Suprapubic skin (tissue), 4 donors: ENCODE data around the gene RNU11. TPM values are rescaled to one million over a fixed set of nuclear protein-coding genes. Genes with fewer than 3 reads are reported as not detected.

ENCODE experiments used
- DNase-seq, 2 donors: peaks; one replicate each; pipeline ENCODE4 v3.0.0-alpha.2; 2019; ENCODE audit warnings: low spot score in 2 of 2
- H3K27ac ChIP-seq: fragments of 200-600 bp; sonication (generic); one replicate; pipeline ENCODE4 v1.5.1; 2019
- H3K27me3 ChIP-seq: fragments of 200-600 bp; sonication (generic); one replicate; pipeline ENCODE4 v1.5.1; 2019
- H3K36me3 ChIP-seq: fragments of 200-600 bp; sonication (generic); one replicate; pipeline ENCODE4 v1.5.1; 2019
- H3K4me1 ChIP-seq: fragments of 200-600 bp; sonication (generic); one replicate; pipeline ENCODE4 v1.5.1; 2019
- H3K4me3 ChIP-seq: fragments of 200-600 bp; sonication (generic); one replicate; pipeline ENCODE4 v1.5.1; 2019; ENCODE audit warnings: mild to moderate bottlenecking
- H3K9me3 ChIP-seq: fragments of 200-600 bp; sonication (generic); one replicate; pipeline ENCODE4 v1.5.1; 2019
- EP300 ChIP-seq: sonication (generic); formaldehyde crosslinking; IDR thresholded peaks from one replicate; pipeline ENCODE4 v1.6.1; 2017; ENCODE audit warnings: antibody characterized with exemption
- POLR2A ChIP-seq, 2 donors: fragments of 450-650 bp; IDR thresholded peaks; one replicate each; pipeline ENCODE4 v1.6.1; 2017; ENCODE audit warnings: antibody characterized with exemption in 2 of 2, mild to moderate bottlenecking in 2 of 2, moderate library complexity in 2 of 2
- POLR2AphosphoS5 ChIP-seq, 3 donors: sonication (generic); formaldehyde crosslinking; IDR thresholded peaks; one replicate each; pipeline ENCODE4 v1.6.1; 2017; ENCODE audit warnings: antibody characterized with exemption in 3 of 3
- WGBS: methylation state at CpG from one replicate; pipeline ENCODE4 v1.1.5; 2018; 5-methylcytosine and 5-hydroxymethylcytosine counted together
- total RNA-seq, 4 donors: library from RNA; depleted of rRNA; stranded (reverse); fragments of >200 nt; gene quantifications; one replicate each; pipeline ENCODE4 v1.1.0, GENCODE V29; 2016
- TF ChIP-seq, protein P1 (sequence below), 2 donors: fragments of 200-600 bp in 1 of 2; fragments of 450-650 bp in 1 of 2; sonication (generic) in 1 of 2; IDR thresholded peaks; one replicate each; pipeline ENCODE4 v1.5.1; 2016 to 2019; ENCODE audit warnings: antibody characterized with exemption in 2 of 2, mild to moderate bottlenecking in 1 of 2, moderate library complexity in 1 of 2

The RNU11 gene
- total RNA-seq, 4 donors from 2014 or later = not detected

DNA sequence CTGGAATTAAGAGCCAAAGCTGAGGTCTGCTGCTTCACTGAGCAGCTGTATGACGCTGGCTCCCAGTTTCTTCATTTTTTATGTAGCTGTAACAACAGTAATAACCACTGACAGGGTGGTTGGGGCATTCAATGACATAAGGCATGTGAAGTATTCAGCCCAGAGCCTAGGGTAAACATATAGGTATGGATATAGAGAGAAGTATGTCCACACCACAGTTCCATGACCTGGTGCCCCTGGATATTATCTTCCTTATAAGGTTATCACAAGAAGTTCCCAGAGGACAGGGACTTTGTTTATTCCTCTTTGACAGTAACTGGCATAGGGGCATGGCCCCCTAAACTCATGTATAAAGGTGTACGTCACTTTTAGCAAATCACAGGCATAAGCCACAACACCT is 41.6 kb upstream of the RNU11 start:
- H3K9me3 ChIP-seq = no peaks in the 10 kb centered on the region
- H3K27ac ChIP-seq = no peak overlapping the region
- peaks cover 88% of the 10 kb centered on the region for H3K36me3 ChIP-seq
- WGBS = 97% methylated on average over 2 of the region's 2 CpGs
- no peak overlapping the region for H3K4me3 ChIP-seq
- DNase-seq = no peak
- H3K4me1 ChIP-seq = peaks cover 3% of the 10 kb centered on the region
- H3K27me3 ChIP-seq = no peaks in the 10 kb centered on the region
- TF ChIP-seq POLR2AphosphoS5 (IDR thresholded peaks at IDR 0.05) (no peak), POLR2A (IDR thresholded peaks at IDR 0.05) (no peak), EP300 (no peak)
- TF ChIP-seq, protein P1, sequence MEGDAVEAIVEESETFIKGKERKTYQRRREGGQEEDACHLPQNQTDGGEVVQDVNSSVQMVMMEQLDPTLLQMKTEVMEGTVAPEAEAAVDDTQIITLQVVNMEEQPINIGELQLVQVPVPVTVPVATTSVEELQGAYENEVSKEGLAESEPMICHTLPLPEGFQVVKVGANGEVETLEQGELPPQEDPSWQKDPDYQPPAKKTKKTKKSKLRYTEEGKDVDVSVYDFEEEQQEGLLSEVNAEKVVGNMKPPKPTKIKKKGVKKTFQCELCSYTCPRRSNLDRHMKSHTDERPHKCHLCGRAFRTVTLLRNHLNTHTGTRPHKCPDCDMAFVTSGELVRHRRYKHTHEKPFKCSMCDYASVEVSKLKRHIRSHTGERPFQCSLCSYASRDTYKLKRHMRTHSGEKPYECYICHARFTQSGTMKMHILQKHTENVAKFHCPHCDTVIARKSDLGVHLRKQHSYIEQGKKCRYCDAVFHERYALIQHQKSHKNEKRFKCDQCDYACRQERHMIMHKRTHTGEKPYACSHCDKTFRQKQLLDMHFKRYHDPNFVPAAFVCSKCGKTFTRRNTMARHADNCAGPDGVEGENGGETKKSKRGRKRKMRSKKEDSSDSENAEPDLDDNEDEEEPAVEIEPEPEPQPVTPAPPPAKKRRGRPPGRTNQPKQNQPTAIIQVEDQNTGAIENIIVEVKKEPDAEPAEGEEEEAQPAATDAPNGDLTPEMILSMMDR (IDR thresholded peaks at IDR 0.05) = no peak

DNA sequence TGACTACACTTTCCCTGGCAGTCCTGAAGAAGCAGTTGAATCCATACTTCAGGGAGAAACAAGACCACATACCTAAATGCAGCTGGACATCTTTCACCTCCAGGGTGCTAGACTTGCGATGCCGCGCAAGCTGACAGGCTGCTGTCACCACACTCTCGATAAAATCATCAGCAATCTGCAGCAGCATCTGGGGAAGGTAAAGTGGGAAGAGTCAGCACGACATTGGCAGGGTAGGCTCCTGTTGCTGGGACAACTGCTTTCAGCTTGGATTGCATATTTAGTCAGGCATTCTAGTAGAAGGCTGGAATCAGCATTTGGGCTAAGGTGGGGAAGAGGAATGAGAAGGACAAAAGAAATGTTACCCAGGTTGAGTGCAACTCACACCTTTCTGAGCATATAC is 35.2 kb upstream of the RNU11 start:
- Histone ChIP-seq H3K36me3 (peaks cover 98% of the 10 kb centered on the region), H3K27ac (no peak overlapping the region), H3K4me3 (no peak overlapping the region), H3K9me3 (no peaks in the 10 kb centered on the region), H3K4me1 (no peaks in the 10 kb centered on the region), H3K27me3 (no peaks in the 10 kb centered on the region)
- TF ChIP-seq EP300 (no peak), POLR2AphosphoS5 (IDR thresholded peaks at IDR 0.05) (no peak), POLR2A (IDR thresholded peaks at IDR 0.05) (no peak)
- TF ChIP-seq, protein P1 (IDR thresholded peaks at IDR 0.05) = no peak
- 92% methylated on average over 5 of the region's 5 CpGs for WGBS
- no peak for DNase-seq

- no peak for DNase-seq
- Histone ChIP-seq H3K4me1 (no peaks in the 10 kb centered on the region), H3K27ac (no peak overlapping the region), H3K36me3 (no peaks in the 10 kb centered on the region), H3K9me3 (no peaks in the 10 kb centered on the region), H3K4me3 (no peak overlapping the region), H3K27me3 (no peaks in the 10 kb centered on the region)
- WGBS = 97% methylated on average over 1 of the region's 1 CpG
- TF ChIP-seq, protein P1 (IDR thresholded peaks at IDR 0.05) = no peak
- TF ChIP-seq EP300 (no peak), POLR2AphosphoS5 (IDR thresholded peaks at IDR 0.05) (no peak), POLR2A (IDR thresholded peaks at IDR 0.05) (no peak)
These were observed 16.7 kb upstream of the RNU11 start for GRCh38 chr1:28631713-28632112.

- no peaks in the 10 kb centered on the region for H3K36me3 ChIP-seq
- DNase-seq = no peak
- H3K4me3 ChIP-seq = no peak overlapping the region
- H3K9me3 ChIP-seq = no peaks in the 10 kb centered on the region
- H3K27me3 ChIP-seq = no peaks in the 10 kb centered on the region
- H3K4me1 ChIP-seq = no peaks in the 10 kb centered on the region
- TF ChIP-seq EP300 (no peak), POLR2A (IDR thresholded peaks at IDR 0.05) (no peak), POLR2AphosphoS5 (IDR thresholded peaks at IDR 0.05) (no peak)
- TF ChIP-seq, protein P1 (IDR thresholded peaks at IDR 0.05) = no peak
- H3K27ac ChIP-seq = no peak overlapping the region
- 93% methylated on average over 4 of the region's 4 CpGs for WGBS
These were observed 15.8 kb upstream of the RNU11 start for GRCh38 chr1:28632560-28632959.

- 94% methylated on average over 1 of the region's 1 CpG for WGBS
- Histone ChIP-seq H3K27ac (no peak overlapping the region), H3K4me1 (peaks cover 37% of the 10 kb centered on the region), H3K9me3 (no peaks in the 10 kb centered on the region), H3K27me3 (no peaks in the 10 kb centered on the region), H3K36me3 (no peaks in the 10 kb centered on the region), H3K4me3 (no peak overlapping the region)
- DNase-seq = no peak
- TF ChIP-seq POLR2AphosphoS5 (IDR thresholded peaks at IDR 0.05) (no peak), POLR2A (IDR thresholded peaks at IDR 0.05) (no peak), EP300 (no peak)
- TF ChIP-seq, protein P1 (IDR thresholded peaks at IDR 0.05) = peak in 1 of 2 donors; percentile 34
These were observed 7.6 kb upstream of the RNU11 start for GRCh38 chr1:28640766-28641165.
